ENCODE data around the gene LRRC8D. TPM values are rescaled to one million over a fixed set of nuclear protein-coding genes. Genes with fewer than 3 reads are reported as not detected.
A peak's percentile ranks its signal among the peaks of the same experiment; 100 is the strongest.

The LRRC8D gene
- total RNA-seq, 1 experiment from 2014 or later = 19.6 TPM

- intact Hi-C loops (cut with micrococcal nuclease) = loop anchor here (5.0 kb wide), 2 partner anchors 42 to 62 kb away; no protein-coding TSS in a partner anchor
- no peak overlapping the region for H2AFZ ChIP-seq (ENCODE audit: low read length)
Observed at GRCh38 chr1:89844860-89845259, 24.0 kb downstream of the LRRC8D start.

GRCh38 chr1:89847191-89847729 lies 26.4 kb downstream of the LRRC8D start:
- Histone ChIP-seq H3K27ac (ENCODE audit: low read length) (no peak overlapping the region), H3K4me2 (ENCODE audit: low read length) (no peak overlapping the region), H3K79me2 (ENCODE audit: low read length) (peaks cover 52% of the 10 kb centered on the region), H2AFZ (ENCODE audit: low read length) (no peak overlapping the region), H3K9me2 (replicated peaks; ENCODE audit: low read length) (no peaks in the 10 kb centered on the region), H3K4me1 (ENCODE audit: insufficient read depth, low read length) (peaks cover 16% of the 10 kb centered on the region), H4K20me1 (ENCODE audit: low read length) (no peaks in the 10 kb centered on the region), H3K9me3 (ENCODE audit: low read length) (no peaks in the 10 kb centered on the region), H3F3A (ENCODE audit: low read length, unreplicated experiment) (no peaks in the 10 kb centered on the region), H3K9ac (ENCODE audit: low read length) (no peak overlapping the region), H3K36me3 (ENCODE audit: low read depth, low read length) (peaks cover 7% of the 10 kb centered on the region; the same call in 1 of the 2 replicates), H3K4me3 (ENCODE audit: low read length) (no peak overlapping the region), H3K27me3 (ENCODE audit: low read length) (no peaks in the 10 kb centered on the region)
- TF ChIP-seq, protein P1, sequence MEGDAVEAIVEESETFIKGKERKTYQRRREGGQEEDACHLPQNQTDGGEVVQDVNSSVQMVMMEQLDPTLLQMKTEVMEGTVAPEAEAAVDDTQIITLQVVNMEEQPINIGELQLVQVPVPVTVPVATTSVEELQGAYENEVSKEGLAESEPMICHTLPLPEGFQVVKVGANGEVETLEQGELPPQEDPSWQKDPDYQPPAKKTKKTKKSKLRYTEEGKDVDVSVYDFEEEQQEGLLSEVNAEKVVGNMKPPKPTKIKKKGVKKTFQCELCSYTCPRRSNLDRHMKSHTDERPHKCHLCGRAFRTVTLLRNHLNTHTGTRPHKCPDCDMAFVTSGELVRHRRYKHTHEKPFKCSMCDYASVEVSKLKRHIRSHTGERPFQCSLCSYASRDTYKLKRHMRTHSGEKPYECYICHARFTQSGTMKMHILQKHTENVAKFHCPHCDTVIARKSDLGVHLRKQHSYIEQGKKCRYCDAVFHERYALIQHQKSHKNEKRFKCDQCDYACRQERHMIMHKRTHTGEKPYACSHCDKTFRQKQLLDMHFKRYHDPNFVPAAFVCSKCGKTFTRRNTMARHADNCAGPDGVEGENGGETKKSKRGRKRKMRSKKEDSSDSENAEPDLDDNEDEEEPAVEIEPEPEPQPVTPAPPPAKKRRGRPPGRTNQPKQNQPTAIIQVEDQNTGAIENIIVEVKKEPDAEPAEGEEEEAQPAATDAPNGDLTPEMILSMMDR (conservative IDR thresholded peaks at IDR 0.05; ENCODE audit: low read depth, low read length) = no peak
- TF ChIP-seq EZH2 (IDR thresholded peaks at IDR 0.05; ENCODE audit: low read length, unreplicated experiment) = no peak
- TF ChIP-seq EZH2phosphoT487 (IDR thresholded peaks at IDR 0.05; ENCODE audit: borderline replicate concordance, low read length) = no peak
- ChIA-PET CTCF (no interaction called here), POLR2A (ENCODE audit: unreplicated experiment) (no interaction called here)
- no TSS peak for BruUV-seq (replicated peaks)
- DNase-seq (no peak), ATAC-seq (no peak)
- intact Hi-C loops (cut with micrococcal nuclease) = no loop called here

More at GRCh38 chr1:89844860-89845259, 24.0 kb downstream of the LRRC8D start:
- BruUV-seq (replicated peaks) = no TSS peak
- Histone ChIP-seq H3K4me3 (ENCODE audit: low read length) (peak overlapping the region; percentile 90), H3K9me3 (ENCODE audit: low read length) (no peaks in the 10 kb centered on the region), H3K4me2 (ENCODE audit: low read length) (peak overlapping the region; percentile 87), H3F3A (ENCODE audit: low read length, unreplicated experiment) (no peaks in the 10 kb centered on the region), H3K4me1 (ENCODE audit: insufficient read depth, low read length) (peaks cover 16% of the 10 kb centered on the region), H4K20me1 (ENCODE audit: low read length) (no peaks in the 10 kb centered on the region), H3K27ac (ENCODE audit: low read length) (no peak overlapping the region), H3K79me2 (ENCODE audit: low read length) (peaks cover 32% of the 10 kb centered on the region), H3K27me3 (ENCODE audit: low read length) (no peaks in the 10 kb centered on the region), H3K9ac (ENCODE audit: low read length) (no peak overlapping the region), H3K9me2 (replicated peaks; ENCODE audit: low read length) (no peaks in the 10 kb centered on the region), H3K36me3 (ENCODE audit: low read depth, low read length) (0 out of 2 replicates have a peak, but pooled peaks cover 7% of the 10 kb centered on the region)
- TF ChIP-seq, protein P1 (conservative IDR thresholded peaks at IDR 0.05; ENCODE audit: low read depth, low read length) = no peak
- TF ChIP-seq EZH2 (IDR thresholded peaks at IDR 0.05; ENCODE audit: low read length, unreplicated experiment) = no peak
- POLR2A ChIA-PET (ENCODE audit: unreplicated experiment) = no interaction called here
- DNase-seq (no peak), ATAC-seq (no peak)
- CTCF ChIA-PET = no interaction called here

DNA sequence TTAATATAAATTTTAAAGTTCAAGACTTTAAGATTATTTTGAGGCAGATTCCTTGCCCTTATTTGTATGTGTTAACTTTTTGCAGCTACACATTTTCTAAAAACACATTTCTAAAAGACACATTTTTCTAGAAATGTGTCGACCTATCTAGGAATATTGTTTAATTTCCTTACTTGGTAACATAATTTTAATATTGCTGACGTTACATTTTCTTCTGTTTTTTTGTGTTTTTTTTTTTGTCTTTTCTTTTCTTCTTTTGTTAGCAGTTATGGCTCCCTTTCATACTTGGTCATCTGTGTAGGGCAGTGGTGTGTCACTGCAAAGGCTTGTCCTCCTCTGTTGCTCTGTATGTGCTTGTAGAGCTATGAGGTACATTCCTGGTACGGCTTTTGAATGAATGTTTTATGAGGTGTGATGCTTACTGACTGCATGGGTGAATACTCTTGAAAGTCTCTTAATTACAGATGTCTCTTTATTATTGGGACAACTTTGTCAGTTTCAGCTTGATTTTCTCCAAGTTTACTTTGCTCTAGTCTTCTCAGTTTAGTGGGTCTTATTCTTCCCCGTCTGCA lies 30.1 kb downstream of the LRRC8D start:
- DNase-seq (no peak), ATAC-seq (no peak)
- no peaks in the 10 kb centered on the region for H3F3A ChIP-seq (ENCODE audit: low read length, unreplicated experiment)
- ChIA-PET CTCF (no interaction called here), POLR2A (ENCODE audit: unreplicated experiment) (no interaction called here)
- no peaks in the 10 kb centered on the region for H4K20me1 ChIP-seq (ENCODE audit: low read length)
- H3K4me3 ChIP-seq (ENCODE audit: low read length) = no peak overlapping the region
- H3K4me1 ChIP-seq (ENCODE audit: insufficient read depth, low read length) = peaks cover 15% of the 10 kb centered on the region
- H3K9me3 ChIP-seq (ENCODE audit: low read length) = no peaks in the 10 kb centered on the region
- no TSS peak for BruUV-seq (replicated peaks)
- H3K4me2 ChIP-seq (ENCODE audit: low read length) = no peak overlapping the region
- TF ChIP-seq, protein P1 (conservative IDR thresholded peaks at IDR 0.05; ENCODE audit: low read depth, low read length) = no peak
- no peak for TF ChIP-seq EZH2phosphoT487 (IDR thresholded peaks at IDR 0.05; ENCODE audit: borderline replicate concordance, low read length)
- no peak for TF ChIP-seq EZH2 (IDR thresholded peaks at IDR 0.05; ENCODE audit: low read length, unreplicated experiment)
- intact Hi-C loops (cut with micrococcal nuclease) = no loop called here
- H2AFZ ChIP-seq (ENCODE audit: low read length) = no peak overlapping the region
- H3K9ac ChIP-seq (ENCODE audit: low read length) = no peak overlapping the region
- peaks cover 35% of the 10 kb centered on the region for H3K79me2 ChIP-seq (ENCODE audit: low read length)
- no peaks in the 10 kb centered on the region for H3K27me3 ChIP-seq (ENCODE audit: low read length)
- peaks cover 16% of the 10 kb centered on the region; the same call in 1 of the 2 replicates for H3K36me3 ChIP-seq (ENCODE audit: low read depth, low read length)
- H3K9me2 ChIP-seq (replicated peaks; ENCODE audit: low read length) = no peaks in the 10 kb centered on the region
- no peak overlapping the region for H3K27ac ChIP-seq (ENCODE audit: low read length)
